Neural progenitor cell (in vitro differentiated cells): ENCODE data around the gene RFFL.

Source experiments
- EZH2 ChIP-seq: fragments of 200-600 bp; sonication (generic); IDR thresholded peaks from 2 replicates; pipeline ENCODE4 v1.6.1; 2017; ENCODE audit warnings: antibody characterized with exemption, mild to moderate bottlenecking, moderate library complexity
- EZH2phosphoT487 ChIP-seq: fragments of 200-600 bp; sonication (generic); IDR thresholded peaks from 2 replicates; pipeline ENCODE4 v1.6.1; 2017; ENCODE audit warnings: antibody characterized with exemption
- TF ChIP-seq, protein P1 (sequence below): fragments of 200-600 bp; sonication (generic); IDR thresholded peaks from 2 replicates; pipeline ENCODE4 v1.5.1; 2017; ENCODE audit warnings: antibody characterized with exemption, mild to moderate bottlenecking

DNA sequence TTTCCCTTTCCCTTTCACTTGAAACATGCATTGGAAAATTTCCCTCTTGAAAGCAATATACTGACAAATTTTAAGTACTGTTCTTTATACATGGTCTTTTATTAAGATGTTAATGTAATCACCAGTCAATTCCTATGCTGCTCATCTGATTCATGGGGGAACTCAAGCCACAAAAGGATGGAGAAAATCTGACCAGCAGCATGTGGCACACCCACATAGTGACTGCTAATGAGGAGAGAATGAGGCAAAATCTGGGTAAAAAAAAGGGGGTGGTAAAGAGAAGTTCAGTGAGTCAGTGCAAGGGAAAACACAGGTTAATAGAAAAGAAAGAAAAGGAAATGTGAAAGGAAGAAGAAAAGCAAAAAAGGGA is 11.3 kb downstream of the RFFL start:
- TF ChIP-seq EZH2phosphoT487: no peak
- TF ChIP-seq, protein P1, sequence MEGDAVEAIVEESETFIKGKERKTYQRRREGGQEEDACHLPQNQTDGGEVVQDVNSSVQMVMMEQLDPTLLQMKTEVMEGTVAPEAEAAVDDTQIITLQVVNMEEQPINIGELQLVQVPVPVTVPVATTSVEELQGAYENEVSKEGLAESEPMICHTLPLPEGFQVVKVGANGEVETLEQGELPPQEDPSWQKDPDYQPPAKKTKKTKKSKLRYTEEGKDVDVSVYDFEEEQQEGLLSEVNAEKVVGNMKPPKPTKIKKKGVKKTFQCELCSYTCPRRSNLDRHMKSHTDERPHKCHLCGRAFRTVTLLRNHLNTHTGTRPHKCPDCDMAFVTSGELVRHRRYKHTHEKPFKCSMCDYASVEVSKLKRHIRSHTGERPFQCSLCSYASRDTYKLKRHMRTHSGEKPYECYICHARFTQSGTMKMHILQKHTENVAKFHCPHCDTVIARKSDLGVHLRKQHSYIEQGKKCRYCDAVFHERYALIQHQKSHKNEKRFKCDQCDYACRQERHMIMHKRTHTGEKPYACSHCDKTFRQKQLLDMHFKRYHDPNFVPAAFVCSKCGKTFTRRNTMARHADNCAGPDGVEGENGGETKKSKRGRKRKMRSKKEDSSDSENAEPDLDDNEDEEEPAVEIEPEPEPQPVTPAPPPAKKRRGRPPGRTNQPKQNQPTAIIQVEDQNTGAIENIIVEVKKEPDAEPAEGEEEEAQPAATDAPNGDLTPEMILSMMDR: no peak
- TF ChIP-seq EZH2: no peak
